Epithelial cell of prostate (primary cell): Measurements from ENCODE around the gene LYST.
A peak's percentile ranks its signal among the peaks of the same experiment; 100 is the strongest.
"Not testable (repeated sequence)": the region's sequence is repeated elsewhere in the genome, so short reads cannot be mapped to it uniquely, and the experiment has no call there.

ENCODE experiments used
- DNase-seq: peaks from one replicate; pipeline ENCODE4 v3.0.0-alpha.2; 2011; ENCODE audit warnings: low read depth, low spot score
- H3K27ac ChIP-seq: fragments of 450-650 bp; 2 replicates; pipeline ENCODE4 v1.5.1; 2017; ENCODE audit warnings: mild to moderate bottlenecking

The LYST gene

DNA sequence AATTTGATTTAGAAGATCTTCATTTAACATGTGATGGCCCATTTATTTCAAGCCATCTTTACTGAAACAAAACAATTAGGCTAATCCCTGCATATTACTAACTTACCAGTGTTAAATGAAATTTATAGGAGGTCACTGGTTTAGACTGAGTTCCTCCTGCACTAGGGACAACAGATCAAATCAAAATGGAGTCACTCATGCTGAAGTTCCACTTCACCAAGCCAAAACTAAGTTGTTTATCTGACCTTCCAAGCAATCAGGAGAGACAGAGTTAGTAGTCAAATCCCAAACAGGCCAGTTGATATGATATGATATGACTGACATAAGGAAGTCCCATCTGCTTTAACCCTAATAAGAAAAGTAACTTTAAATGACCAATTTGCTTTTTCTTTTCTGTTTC is 4.8 kb downstream of the LYST start:
- no peak for DNase-seq
- no peak overlapping the region for H3K27ac ChIP-seq

DNA sequence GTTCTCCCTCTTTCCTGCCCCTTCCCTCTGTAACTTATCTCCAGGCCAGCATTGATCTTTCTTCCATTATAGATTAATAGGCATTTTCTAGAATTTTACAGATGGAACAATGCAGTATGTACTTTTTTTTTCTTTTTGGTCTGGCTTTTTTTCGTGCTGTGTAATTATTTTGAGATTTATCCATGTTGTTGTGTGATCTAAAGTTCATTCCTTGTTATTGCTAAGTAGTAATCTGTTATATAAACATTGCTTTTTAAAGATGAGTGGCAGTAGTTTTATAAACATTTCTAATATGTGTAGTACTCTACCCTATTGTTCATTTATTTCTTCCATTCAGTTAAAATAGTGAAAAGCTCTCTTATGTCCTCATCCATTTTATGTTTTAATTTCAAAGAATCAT is 5.9 kb downstream of the LYST start:
- no peak for DNase-seq
- H3K27ac ChIP-seq = no peak overlapping the region

DNA sequence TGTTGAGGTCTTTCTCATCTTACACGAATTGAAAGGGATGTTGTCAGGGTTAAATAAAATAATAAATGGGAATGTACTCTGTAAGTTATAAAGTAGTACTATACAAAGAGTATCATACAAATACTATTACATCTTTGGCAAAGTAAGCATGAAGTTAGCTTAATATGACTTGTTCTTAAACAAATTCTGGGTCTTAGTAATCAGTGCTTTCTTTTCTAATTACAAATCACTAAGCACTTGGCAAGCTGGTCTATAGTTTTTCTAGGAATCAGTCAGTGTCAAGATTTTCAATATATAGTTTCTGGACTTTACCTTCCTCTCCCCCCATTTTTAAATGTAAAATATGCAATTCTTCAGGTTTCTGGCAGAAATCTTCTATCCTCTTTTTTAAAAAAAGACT is 6.9 kb downstream of the LYST start:
- no peak overlapping the region for H3K27ac ChIP-seq
- DNase-seq = no peak

DNA sequence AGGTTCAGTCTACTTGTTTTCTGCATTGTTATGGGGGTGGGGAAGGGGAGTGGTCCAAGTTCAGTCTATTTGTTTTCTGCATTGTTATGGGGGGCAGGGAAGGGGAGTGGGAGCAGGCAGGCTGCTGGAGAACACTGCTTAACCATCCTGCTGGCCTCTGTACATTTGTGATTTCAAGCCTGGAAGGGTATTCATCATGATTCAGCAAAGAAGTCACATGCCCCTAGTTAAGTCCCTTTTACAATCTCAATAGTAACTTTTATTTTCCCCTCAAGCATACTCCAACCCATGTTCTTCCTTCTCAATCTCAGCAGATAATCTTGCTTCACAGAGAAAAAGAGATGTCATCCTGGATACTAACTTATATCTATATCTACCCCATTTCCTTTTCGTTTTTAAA is 7.9 kb downstream of the LYST start:
- no peak for DNase-seq
- no peak overlapping the region for H3K27ac ChIP-seq

DNA sequence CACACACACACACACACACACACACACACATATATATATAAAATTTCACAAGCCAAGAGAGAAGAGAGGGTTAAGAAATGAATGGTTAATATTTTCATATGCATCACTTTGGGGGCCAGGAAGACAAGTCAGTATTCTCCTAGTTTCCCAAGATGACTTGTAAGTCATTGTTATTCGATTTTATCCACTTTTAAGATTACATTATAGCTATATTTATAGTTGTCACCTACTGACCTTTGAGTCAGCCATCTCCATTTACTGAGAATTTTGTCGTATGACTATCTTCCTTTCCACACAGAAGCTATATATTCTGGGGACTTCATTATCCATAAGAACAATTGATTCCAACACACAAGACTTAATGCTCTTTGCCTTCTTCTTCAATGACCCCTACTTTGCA is 8.9 kb downstream of the LYST start:
- no peak overlapping the region for H3K27ac ChIP-seq
- DNase-seq = no peak

DNA sequence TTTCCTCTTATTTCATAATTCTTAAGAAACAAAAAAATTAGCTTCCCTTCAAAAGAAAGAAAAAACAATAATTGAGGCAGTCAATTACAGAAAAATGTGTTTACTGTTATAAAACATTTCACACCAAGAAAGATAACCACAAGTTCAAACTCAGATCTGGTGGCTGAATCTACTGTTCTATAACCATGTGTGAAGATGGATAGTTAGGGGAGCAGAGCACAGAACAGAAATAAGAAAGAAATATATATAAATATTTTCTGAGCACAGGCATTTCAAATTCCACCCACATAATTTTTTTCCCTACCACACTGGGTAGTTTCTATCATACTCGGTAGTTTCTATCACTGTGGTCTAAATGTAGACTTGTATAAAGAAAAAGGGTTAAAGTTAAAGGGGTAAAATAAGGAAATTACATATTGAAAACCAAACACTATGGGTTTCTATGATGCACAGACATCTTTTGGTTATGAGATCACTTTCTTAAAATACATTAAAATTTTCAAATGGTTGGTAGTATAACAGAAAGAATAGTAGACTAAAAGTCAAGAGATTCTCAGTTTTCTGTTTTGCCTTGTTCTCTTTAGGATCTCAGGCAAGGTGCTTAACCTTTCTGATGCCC is 10.8 kb downstream of the LYST start:
- DNase-seq = no peak
- H3K27ac ChIP-seq = no peak overlapping the region

DNA sequence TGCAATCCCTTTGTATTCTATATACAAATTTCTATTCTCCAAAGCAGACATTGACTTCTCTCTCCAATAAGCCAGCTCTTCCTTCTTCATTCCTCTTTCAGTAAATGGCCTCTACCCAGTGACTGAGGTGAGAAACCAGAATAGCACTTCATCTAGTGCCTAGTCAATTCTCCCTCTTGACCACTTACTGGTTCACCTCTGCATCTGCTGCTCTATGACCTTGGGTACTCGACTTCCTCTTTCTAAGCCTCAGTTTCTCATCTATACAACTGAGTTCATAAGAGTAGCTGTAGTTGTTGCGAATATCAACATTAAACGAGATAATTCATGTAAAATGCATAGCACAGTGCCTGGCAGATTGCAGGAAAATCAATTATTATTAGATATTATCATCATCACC is 12.4 kb downstream of the LYST start:
- DNase-seq = no peak
- H3K27ac ChIP-seq = no peak overlapping the region

DNA sequence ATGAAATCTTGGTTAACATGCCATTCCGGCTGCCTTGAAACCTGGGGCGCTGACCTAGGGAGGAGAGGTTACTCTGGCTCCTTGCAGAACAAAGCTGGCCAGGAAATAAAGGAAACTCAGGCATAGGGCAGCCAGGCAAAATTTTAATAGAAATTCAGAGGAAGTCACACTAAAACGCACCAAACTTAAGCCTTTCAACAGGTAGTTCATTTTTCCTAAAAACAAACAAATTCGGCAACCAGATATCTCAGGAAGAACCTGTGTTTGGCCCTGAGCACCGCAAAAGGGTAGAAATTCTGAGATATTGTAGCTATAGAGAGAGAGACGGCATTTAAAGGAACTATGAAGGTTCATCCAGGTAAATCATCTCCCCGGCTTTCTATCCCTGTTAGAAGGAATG is 13.1 kb downstream of the LYST start:
- H3K27ac ChIP-seq = no peak overlapping the region
- DNase-seq = no peak

DNA sequence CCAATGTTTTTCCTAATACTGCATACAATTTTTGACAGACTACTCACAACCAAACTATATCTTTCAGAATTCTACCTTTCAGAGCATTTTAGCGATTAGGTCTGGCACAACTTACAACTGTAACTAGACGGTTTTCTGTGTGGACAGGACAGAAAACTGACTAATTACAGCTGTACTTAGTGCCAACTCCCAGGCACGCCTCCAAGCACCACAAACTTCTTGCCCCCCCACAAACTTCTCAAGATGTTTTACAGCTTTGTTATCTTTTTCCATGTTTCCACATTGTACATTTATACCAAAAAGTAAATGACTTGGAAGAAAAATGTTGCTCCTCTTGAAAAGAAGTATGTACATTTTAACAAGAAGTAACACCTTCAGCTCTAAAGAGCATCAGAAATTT is 13.8 kb downstream of the LYST start:
- DNase-seq = no peak
- H3K27ac ChIP-seq = no peak overlapping the region

DNA sequence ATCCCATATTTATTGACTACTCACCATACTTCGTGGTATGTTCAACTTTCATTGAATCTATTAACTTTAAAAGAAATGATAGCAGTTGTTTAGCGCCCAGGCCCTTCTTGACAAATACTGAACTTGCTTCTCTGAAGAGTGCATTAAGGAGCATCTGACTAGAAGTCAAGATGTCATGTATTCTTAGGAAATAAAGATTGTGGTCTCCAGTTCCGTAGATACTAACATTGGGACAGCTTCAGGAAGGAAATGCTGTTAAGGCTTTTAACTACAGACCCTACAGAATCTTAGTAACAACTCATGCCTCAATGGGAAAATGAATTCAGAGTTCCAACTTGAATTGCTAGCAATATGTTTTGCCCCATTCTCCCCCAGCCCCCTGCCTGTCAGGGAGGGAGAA is 14.8 kb downstream of the LYST start:
- no peak for DNase-seq
- H3K27ac ChIP-seq = no peak overlapping the region

DNA sequence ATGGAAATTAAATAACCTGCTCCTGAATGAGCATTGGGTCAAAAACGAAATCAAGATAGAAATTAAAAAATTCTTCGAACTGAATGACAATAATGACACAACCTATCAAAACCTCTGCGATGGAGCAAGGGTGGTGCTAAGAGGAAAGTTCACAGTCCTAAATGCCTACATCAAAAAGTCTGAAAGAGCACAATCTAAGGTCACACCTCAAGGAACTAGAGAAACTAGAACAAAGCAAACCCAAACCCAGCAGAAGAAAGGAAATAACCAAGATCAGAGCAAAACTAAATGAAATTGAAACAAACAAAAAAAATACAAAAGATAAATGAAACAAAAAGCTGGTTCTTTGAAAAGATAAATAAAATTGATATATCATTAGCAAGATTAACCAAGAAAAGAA is 18.5 kb downstream of the LYST start:
- not testable (repeated sequence) for DNase-seq, H3K27ac ChIP-seq

DNA sequence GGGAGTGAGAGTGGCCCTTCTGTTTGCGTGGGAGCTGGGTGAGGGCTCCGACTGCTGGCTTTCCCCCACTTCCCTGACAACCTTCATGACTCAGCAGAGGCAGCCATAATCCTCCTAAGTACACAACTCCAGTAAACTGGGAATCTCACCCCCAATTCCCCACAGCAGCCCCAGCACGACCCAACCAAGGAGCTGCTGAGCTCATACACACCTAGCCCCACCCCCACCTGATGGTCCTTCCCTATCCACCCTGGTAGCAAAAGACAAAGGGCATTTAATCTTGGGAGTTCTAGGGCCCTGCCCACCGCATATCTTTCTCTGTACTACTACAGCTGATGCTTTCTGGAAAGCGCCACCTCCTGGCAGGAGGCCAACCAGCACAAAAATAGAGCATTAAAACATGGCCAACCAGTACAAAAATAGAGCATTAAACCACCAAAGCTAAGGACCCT is 21.0 kb downstream of the LYST start:
- H3K27ac ChIP-seq = peak overlapping the region; percentile 37
- not testable (repeated sequence) for DNase-seq

DNA sequence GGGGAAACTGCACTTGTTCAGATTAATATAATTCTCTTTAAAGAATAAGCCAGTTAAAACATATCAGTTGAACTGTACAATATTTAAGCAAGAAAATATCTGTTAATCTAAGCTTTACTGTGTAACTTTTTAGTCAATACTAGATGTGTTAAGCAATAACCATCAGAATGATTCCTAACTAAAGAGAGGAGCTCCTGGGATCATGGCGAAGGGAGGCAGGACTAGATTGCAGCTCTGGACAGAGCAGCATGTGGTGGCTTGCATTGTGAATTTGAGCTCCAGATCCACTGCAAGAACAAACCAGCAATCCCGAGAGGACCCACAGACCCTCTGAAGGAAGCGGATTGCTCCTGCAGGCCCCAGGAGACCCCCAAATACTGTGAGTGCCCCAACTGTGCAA is 21.9 kb downstream of the LYST start:
- DNase-seq = no peak
- peak overlapping the region; percentile 37 for H3K27ac ChIP-seq

DNA sequence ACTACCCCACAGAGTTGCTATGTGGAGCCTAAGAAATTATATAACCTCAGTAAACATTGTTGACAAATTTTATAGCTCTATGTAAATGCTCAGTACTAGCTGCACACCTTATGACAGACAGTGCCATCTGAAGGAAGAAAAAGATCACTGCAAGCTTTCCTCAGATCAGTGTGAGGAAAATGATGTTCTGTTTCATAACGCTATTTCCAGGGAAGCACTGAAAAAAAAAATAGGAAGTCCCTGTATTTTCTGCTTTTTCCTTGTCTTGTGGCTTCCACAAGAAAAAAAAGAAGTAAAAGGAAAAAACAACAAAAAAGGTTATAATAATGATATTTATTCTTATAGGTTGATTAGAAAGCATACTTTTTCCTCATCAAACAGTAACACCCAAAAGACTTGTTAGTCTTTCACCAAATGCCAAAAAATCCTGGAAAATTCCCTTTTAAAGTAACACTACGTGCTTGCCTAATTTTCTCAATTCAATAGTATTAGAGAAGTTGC is 23.2 kb downstream of the LYST start:
- H3K27ac ChIP-seq = no peak overlapping the region
- peak; percentile 18 for DNase-seq

DNA sequence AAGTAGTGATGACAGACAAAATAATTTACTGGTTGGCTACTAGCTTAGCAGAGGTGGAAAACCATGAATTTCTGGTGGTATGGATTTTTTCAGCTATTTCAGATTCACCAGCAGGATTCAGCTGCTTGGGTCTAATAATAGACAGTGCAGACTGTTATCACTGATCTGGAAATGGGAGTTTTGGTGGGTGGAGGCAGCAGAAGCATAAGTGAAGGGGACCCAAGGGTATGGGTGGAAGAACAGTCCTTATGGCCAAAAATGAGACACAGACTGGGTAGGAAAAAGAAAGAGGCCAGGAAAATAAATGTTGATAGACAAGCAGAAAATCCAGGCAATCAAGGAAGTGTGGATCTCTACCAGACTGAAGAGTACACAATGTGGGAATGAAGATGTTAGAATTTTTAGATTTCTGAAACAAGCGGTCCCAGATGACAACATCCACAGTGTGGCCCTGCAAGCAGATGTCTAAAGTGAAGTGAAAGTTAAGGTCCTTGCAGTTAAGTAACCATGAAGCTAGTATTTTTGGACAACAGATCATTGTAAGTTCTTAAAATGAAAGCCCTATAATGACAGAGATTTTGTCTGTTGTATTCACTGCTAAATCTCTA is 24.7 kb downstream of the LYST start:
- DNase-seq = no peak
- H3K27ac ChIP-seq = no peak overlapping the region

DNA sequence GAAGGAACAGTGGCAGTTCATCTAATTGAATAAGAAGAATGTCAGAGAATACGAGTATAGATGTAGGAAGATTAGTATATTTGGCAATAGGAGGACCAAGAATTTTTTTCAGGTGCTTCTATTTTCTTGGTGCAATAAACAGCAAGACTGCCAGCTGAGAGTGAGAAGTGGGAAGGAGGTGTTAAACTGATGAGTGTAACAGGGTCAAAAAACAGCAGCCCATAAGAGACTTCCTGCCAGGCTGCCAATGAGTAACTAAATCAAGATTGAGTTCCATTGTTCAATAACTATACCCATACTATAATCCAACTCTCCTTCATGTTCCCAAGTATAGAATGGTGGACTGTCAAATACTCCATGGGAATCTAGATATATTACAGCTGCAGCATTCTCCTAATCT is 28.7 kb downstream of the LYST start:
- DNase-seq = no peak
- H3K27ac ChIP-seq = no peak overlapping the region

DNA sequence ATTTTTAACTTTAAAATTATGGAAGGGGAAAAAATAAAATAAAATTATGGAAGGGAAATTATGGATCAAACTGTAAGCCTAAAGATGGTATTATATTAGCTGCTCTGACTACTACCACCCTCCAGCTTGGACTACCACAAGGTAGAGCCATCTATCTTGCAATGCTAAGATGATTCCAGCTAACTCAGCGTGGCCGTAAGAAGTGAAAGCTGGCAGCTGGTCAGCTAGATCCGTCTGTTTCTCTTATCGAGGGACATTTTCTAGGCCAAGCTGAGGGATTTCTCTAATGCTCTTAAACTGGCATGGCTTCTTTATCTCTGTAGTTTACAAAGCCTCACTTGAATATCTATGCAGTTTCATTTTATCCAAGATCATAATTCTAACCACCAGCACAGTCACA is 31.5 kb downstream of the LYST start:
- no peak for DNase-seq
- H3K27ac ChIP-seq = no peak overlapping the region

DNA sequence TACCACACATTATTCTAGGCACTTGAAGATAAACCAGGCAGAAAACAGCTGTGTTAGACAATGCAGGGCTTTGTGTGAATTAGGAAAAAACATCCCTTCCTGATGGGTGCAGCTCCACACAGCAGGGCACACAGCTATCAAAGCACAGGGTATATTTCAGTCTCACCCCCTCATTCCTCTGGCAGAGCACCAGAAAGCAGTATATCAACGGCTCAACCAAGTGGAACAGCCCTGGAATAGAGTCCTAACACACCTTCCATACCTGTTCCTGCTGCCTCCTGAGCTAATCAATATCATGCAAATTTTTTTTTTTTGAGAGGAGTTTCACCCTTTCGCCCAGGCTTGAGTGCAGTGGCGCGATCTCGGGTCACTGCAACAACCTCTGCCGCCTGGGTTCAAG is 32.1 kb downstream of the LYST start:
- H3K27ac ChIP-seq = no peak overlapping the region
- no peak for DNase-seq

DNA sequence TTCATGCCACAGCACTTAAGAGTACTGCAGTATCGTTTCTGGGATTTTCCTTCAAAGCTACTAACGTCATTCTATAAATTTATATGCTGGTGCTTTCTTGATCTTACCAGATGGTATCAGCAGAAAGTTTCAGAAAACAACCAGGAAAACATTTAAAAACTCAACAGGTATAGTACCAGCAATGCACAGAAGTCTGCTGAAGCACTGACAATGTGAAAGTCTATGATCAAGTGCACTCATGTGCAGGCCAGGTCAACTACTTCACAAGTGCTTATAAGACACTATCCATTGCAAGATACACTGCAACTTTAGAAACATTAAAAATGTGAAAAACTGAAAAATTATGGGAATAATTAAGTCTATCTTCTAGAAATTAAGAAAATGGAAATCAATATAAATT is 34.7 kb downstream of the LYST start:
- H3K27ac ChIP-seq = no peak overlapping the region

DNA sequence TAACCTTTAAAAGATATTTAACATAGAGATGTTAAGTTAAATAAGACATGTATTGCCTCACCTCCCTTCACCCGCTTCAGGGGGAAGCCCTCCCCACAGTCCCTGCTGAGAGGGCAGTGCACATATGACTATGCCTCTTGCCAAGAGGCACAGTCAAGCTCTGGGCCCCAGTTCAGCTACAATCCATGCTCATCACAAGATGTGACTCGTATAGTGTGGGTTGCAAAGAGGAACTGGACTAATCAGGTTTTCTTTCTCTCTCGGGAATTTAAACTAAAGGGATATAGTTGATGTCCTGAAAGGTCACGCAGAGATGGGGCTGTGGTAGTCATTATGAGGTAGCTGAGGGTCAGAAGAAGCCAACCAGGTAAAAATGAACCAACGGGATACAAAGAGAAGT is 35.6 kb downstream of the LYST start:
- peak; percentile 10 for DNase-seq
- H3K27ac ChIP-seq = no peak overlapping the region

More for the DNA sequence above, 34.7 kb downstream of the LYST start:
- DNase-seq = no peak

DNA sequence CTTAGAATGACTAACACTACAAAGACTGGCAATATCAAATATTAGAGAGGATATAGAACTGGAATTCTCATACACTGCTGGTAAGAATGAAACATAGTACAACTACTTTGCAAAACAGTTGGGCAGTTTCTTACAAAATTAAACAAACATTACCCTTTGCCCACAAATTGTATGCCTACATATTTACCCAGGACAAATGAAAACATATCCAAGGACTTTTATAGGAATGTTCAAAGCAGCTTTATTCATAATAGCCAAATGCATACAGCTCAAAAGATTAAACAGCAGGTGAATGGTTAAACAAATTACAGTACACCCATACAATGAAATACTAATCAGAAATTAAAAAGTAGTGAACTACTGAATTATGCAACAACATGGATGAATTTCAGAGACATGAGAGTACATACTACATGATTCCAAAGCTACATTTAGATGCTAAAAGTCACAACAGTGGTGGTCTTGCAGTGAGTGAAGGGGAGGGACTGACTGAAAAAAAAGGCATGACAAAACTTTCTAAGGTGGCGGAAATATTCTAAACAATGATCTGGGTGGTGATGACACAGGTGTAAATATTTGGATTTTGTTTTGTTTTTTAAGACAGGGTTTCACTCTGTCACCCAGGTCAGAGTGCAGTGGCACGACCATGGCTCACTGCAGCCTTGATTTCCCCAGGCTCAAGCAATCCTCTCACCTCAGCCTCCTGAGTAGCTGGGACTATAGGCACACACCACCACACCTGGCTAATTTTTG is 40.4 kb downstream of the LYST start:
- no peak for DNase-seq
- no peak overlapping the region for H3K27ac ChIP-seq

DNA sequence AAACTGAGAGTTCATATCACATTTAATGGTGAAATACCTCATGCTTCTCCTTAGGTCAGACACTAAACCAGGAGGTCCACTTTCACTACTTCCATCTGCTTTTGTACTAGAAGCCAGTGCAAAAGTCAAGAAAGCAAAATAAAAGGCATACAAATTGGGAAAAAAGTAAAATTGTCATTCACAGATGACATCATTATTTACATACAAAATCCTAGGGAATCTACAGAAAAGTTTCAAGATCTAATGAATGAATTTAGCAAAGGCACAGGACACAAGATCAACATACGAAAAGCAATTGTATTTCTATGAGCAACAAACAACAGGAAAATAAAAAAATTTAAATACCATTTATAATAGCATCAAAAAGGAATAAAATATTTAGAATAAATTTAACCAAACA is 41.5 kb downstream of the LYST start:
- no peak overlapping the region for H3K27ac ChIP-seq
- no peak for DNase-seq
